Transverse colon (tissue), 4 donors: ENCODE results near the gene GALNT12. TPM values are rescaled to one million over a fixed set of nuclear protein-coding genes. Genes with fewer than 3 reads are reported as not detected.

ENCODE experiments used
- DNase-seq: peaks from one replicate; pipeline ENCODE4 v3.0.0-alpha.2; 2019
- H3K27ac ChIP-seq, 4 donors: fragments of 200-600 bp; sonication (generic); 2 replicates each; pipeline ENCODE4 v1.5.1; 2016 to 2018; ENCODE audit warnings: inconsistent platforms in 4 of 4
- H3K27me3 ChIP-seq: fragments of 200-600 bp; sonication (generic); 2 replicates; pipeline ENCODE4 v1.5.1; 2017; ENCODE audit warnings: inconsistent platforms
- H3K36me3 ChIP-seq, 4 donors: fragments of 200-600 bp; sonication (generic); 2 replicates each; pipeline ENCODE4 v1.5.1; 2017 to 2019; ENCODE audit warnings: inconsistent platforms in 4 of 4
- H3K4me1 ChIP-seq, 4 donors: fragments of 200-600 bp; sonication (generic); 2 replicates each; pipeline ENCODE4 v1.5.1; 2017 to 2020; ENCODE audit warnings: inconsistent platforms in 4 of 4
- H3K4me3 ChIP-seq, 4 donors: fragments of 200-600 bp; sonication (generic); 1 replicate in 1 of 4; 2 replicates in 3 of 4; pipeline versions ENCODE4 v1.5.1 to v1.6.1; 2017 to 2019; ENCODE audit warnings: inconsistent platforms in 4 of 4
- H3K9me3 ChIP-seq, 2 donors: fragments of 200-600 bp; sonication (generic); 2 replicates each; pipeline ENCODE4 v1.5.1; 2017 to 2019; ENCODE audit warnings: inconsistent platforms in 2 of 2
- CTCF ChIP-seq, 5 experiments: fragments of 200-600 bp in 3 of 5; fragments of 450-650 bp in 2 of 5; sonication (generic) in 3 of 5; IDR thresholded peaks; 1 replicate in 2 of 5; 2 replicates in 3 of 5; pipeline ENCODE4 v1.5.1; 2016 to 2017; ENCODE audit warnings: antibody characterized with exemption in 5 of 5, inconsistent platforms in 3 of 5, mild to moderate bottlenecking in 2 of 5, moderate library complexity in 1 of 5
- EP300 ChIP-seq: sonication (generic); formaldehyde crosslinking; IDR thresholded peaks from one replicate; pipeline ENCODE4 v1.6.1; 2017; ENCODE audit warnings: antibody characterized with exemption, low read depth
- POLR2A ChIP-seq: fragments of 450-650 bp; IDR thresholded peaks from one replicate; pipeline ENCODE4 v1.6.1; 2016; ENCODE audit warnings: antibody characterized with exemption, mild to moderate bottlenecking, moderate library complexity
- POLR2AphosphoS5 ChIP-seq, 3 donors: sonication (generic); formaldehyde crosslinking; IDR thresholded peaks; one replicate each; pipeline ENCODE4 v1.6.1; 2016; ENCODE audit warnings: antibody characterized with exemption in 3 of 3
- WGBS, 2 donors: methylation state at CpG; one replicate each; pipeline ENCODE4 v1.1.5; 2018; ENCODE audit warnings: low coverage in 1 of 2; 5-methylcytosine and 5-hydroxymethylcytosine counted together
- in situ Hi-C, 4 donors: fragments of 200-750 bp; cut with MboI; loops; one replicate each; pipeline versions ENCODE4 v1.15.0 to v1.15.1; 2017; ENCODE audit warnings: low sequenced_read_pairs in 3 of 4, low pct_ligation_motif_present in 1 of 4, low pct_unique_long_range_greater_than_20kb in 1 of 4
- intact Hi-C: fragments of 100-400 bp; cut with DNase I; formaldehyde crosslinking; loops from one replicate; pipeline ENCODE4 v1.15.1; 2023; ENCODE audit warnings: low total_unique reads
- total RNA-seq, 4 donors: library from RNA; depleted of rRNA; stranded (reverse); fragments of >200 nt; gene quantifications; one replicate each; pipeline ENCODE4 v1.1.0, GENCODE V29; 2016

The GALNT12 gene
- total RNA-seq, 4 donors from 2014 or later, result 79.7 to 174 (median 120) TPM

GRCh38 chr9:98879094-98879962 is 71.9 kb downstream of the GALNT12 start:
- no peak for DNase-seq
- H3K9me3 ChIP-seq, result no peaks in the 10 kb centered on the region
- H3K36me3 ChIP-seq, result no peaks in the 10 kb centered on the region
- in situ Hi-C loops (no loop called here), intact Hi-C loops (no loop called here)
- H3K4me3 ChIP-seq, result no peak overlapping the region
- WGBS, 2 donors, result 67 to 90% methylated on average over 2 to 5 of the region's 5 CpGs
- TF ChIP-seq POLR2AphosphoS5 (IDR thresholded peaks at IDR 0.05) (no peak), POLR2A (no peak), CTCF (IDR thresholded peaks at IDR 0.05) (no peak), EP300 (no peak)
- H3K27me3 ChIP-seq, result no peaks in the 10 kb centered on the region
- H3K4me1 ChIP-seq, result peaks cover 0 to 9% (median 0%) of the 10 kb centered on the region in 4 donors
- H3K27ac ChIP-seq, result no peak overlapping the region

- DNase-seq, result no peak
- Histone ChIP-seq H3K27me3 (no peaks in the 10 kb centered on the region), H3K27ac (no peak overlapping the region)
Measured at GRCh38 chr9:98879963-98880310, 72.5 kb downstream of the GALNT12 start.

GRCh38 chr9:98880311-98881015 is 73.0 kb downstream of the GALNT12 start:
- TF ChIP-seq POLR2AphosphoS5 (IDR thresholded peaks at IDR 0.05), result no peak
- no peak for TF ChIP-seq CTCF (IDR thresholded peaks at IDR 0.05)
- TF ChIP-seq POLR2A, result no peak
- TF ChIP-seq EP300, result no peak
- H3K4me1 ChIP-seq, result peaks cover 0 to 9% (median 0%) of the 10 kb centered on the region in 4 donors
- no peaks in the 10 kb centered on the region for H3K27me3 ChIP-seq
- in situ Hi-C loops, result no loop called here
- no peak overlapping the region for H3K4me3 ChIP-seq
- no peak for DNase-seq
- no peak overlapping the region for H3K27ac ChIP-seq
- intact Hi-C loops, result no loop called here
- 61% methylated on average over 7 of the region's 7 CpGs; no CpG with 5 or more reads in 1 of the 2 donors for WGBS, 2 donors
- no peaks in the 10 kb centered on the region for H3K9me3 ChIP-seq
- H3K36me3 ChIP-seq, result no peaks in the 10 kb centered on the region

More at GRCh38 chr9:98879963-98880310, 72.5 kb downstream of the GALNT12 start:
- intact Hi-C loops, result no loop called here
- Histone ChIP-seq H3K36me3 (no peaks in the 10 kb centered on the region), H3K9me3 (no peaks in the 10 kb centered on the region), H3K4me1 (peaks cover 0 to 9% (median 0%) of the 10 kb centered on the region in 4 donors), H3K4me3 (no peak overlapping the region)
- TF ChIP-seq POLR2AphosphoS5 (IDR thresholded peaks at IDR 0.05) (no peak), CTCF (IDR thresholded peaks at IDR 0.05) (no peak), POLR2A (no peak), EP300 (no peak)
- 38% methylated on average over 7 of the region's 8 CpGs; no CpG with 5 or more reads in 1 of the 2 donors for WGBS, 2 donors
- in situ Hi-C loops, result no loop called here

- DNase-seq, result no peak
- H3K36me3 ChIP-seq, result no peaks in the 10 kb centered on the region
- no peak for TF ChIP-seq POLR2A
- no peak for TF ChIP-seq CTCF (IDR thresholded peaks at IDR 0.05)
- TF ChIP-seq EP300, result no peak
- TF ChIP-seq POLR2AphosphoS5 (IDR thresholded peaks at IDR 0.05), result no peak
- peaks cover 0 to 9% (median 0%) of the 10 kb centered on the region in 4 donors for H3K4me1 ChIP-seq
- H3K9me3 ChIP-seq, result no peaks in the 10 kb centered on the region
- intact Hi-C loops, result no loop called here
- WGBS, 2 donors, result 70 to 78% methylated on average over 3 of the region's 3 CpGs
- H3K27ac ChIP-seq, result no peak overlapping the region
- in situ Hi-C loops, result no loop called here
- H3K27me3 ChIP-seq, result no peaks in the 10 kb centered on the region
- H3K4me3 ChIP-seq, result no peak overlapping the region
Measured at GRCh38 chr9:98881356-98881755, 73.9 kb downstream of the GALNT12 start.
